ENCODE measurements around the gene MFSD1.
A peak's percentile ranks its signal among the peaks of the same experiment; 100 is the strongest.
"Not testable (repeated sequence)": the region's sequence is repeated elsewhere in the genome, so short reads cannot be mapped to it uniquely, and the experiment has no call there.

Gene MFSD1

DNA sequence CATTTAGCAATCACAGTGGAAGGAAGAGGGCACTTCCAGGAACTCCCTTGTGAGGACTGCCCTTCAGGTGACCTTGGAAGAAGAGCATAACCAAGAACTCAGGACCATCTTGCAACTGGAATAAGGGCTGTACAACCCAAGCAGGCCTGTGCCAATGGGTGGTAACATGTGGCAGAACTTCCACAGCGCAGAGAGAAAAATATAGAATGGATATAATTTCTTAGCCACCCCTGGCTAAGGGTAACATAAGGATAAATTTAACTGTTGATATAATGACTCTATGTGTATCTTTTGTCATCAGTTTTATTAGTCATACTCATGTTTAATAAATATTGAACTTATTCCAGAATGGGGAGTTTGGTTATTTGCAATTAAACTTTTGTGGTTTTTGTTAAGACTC lies 13.4 kb upstream of the MFSD1 start:
- H3K9ac ChIP-seq (ENCODE audit: low read depth, low read length), result no peak overlapping the region
- H3K27me3 ChIP-seq (ENCODE audit: insufficient read depth, low read length, poor library complexity), result no peaks in the 10 kb centered on the region
- TF ChIP-seq, protein P1, sequence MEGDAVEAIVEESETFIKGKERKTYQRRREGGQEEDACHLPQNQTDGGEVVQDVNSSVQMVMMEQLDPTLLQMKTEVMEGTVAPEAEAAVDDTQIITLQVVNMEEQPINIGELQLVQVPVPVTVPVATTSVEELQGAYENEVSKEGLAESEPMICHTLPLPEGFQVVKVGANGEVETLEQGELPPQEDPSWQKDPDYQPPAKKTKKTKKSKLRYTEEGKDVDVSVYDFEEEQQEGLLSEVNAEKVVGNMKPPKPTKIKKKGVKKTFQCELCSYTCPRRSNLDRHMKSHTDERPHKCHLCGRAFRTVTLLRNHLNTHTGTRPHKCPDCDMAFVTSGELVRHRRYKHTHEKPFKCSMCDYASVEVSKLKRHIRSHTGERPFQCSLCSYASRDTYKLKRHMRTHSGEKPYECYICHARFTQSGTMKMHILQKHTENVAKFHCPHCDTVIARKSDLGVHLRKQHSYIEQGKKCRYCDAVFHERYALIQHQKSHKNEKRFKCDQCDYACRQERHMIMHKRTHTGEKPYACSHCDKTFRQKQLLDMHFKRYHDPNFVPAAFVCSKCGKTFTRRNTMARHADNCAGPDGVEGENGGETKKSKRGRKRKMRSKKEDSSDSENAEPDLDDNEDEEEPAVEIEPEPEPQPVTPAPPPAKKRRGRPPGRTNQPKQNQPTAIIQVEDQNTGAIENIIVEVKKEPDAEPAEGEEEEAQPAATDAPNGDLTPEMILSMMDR (IDR thresholded peaks at IDR 0.05; ENCODE audit: borderline replicate concordance, extremely low read depth, low read length, poor library complexity, severe bottlenecking), result no peak
- TF ChIP-seq EZH2 (IDR thresholded peaks at IDR 0.05; ENCODE audit: borderline replicate concordance, low read depth, low read length, severe bottlenecking), result no peak
- no peaks in the 10 kb centered on the region for H3K79me2 ChIP-seq (ENCODE audit: insufficient read depth, low read length)
- H3K4me3 ChIP-seq (ENCODE audit: low read depth in 1 of 2, low read length in 2 of 2), result no peak overlapping the region
- H3K4me2 ChIP-seq (ENCODE audit: insufficient read depth, low read length), result no peak overlapping the region
- H3K4me1 ChIP-seq (ENCODE audit: insufficient read depth, low read length), result peaks cover 9% of the 10 kb centered on the region; the same call in 1 of the 2 replicates
- DNase-seq (no peak), ATAC-seq (ENCODE audit: insufficient read depth, low read depth) (no peak)
- H2AFZ ChIP-seq (ENCODE audit: low read depth, low read length), result no peak overlapping the region
- no peaks in the 10 kb centered on the region for H4K20me1 ChIP-seq (ENCODE audit: insufficient read depth, low read length)
- H3K9me3 ChIP-seq (ENCODE audit: insufficient read depth, low read length, severe bottlenecking), result no peaks in the 10 kb centered on the region
- H3K27ac ChIP-seq (ENCODE audit: low read length), result no peak overlapping the region
- H3K36me3 ChIP-seq (ENCODE audit: insufficient read depth, low read length), result no peaks in the 10 kb centered on the region

DNA sequence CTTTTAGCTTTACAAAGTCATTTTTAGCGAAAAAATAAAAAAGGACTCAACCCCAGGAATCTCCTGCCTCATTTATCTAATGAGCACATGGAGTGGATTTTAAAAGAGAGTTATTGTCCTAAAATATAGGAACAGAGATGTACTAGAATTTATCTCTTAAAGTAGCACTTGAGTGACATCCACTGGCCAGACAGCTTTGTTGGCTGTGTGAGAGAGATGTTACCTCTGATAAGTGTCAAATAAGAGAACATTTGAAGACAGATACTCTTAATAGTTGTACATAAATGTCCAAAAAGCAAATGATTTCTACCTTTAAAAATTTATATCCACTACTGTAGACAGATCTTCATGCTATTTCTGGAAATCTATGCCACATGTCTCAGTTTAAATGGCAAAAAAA lies 12.3 kb upstream of the MFSD1 start:
- H3K27me3 ChIP-seq (ENCODE audit: insufficient read depth, low read length, poor library complexity), result no peaks in the 10 kb centered on the region
- TF ChIP-seq, protein P1 (IDR thresholded peaks at IDR 0.05; ENCODE audit: borderline replicate concordance, extremely low read depth, low read length, poor library complexity, severe bottlenecking), result peak; percentile 43
- TF ChIP-seq EZH2 (IDR thresholded peaks at IDR 0.05; ENCODE audit: borderline replicate concordance, low read depth, low read length, severe bottlenecking), result no peak
- H3K79me2 ChIP-seq (ENCODE audit: insufficient read depth, low read length), result no peaks in the 10 kb centered on the region
- peaks cover 9% of the 10 kb centered on the region; the same call in 1 of the 2 replicates for H3K4me1 ChIP-seq (ENCODE audit: insufficient read depth, low read length)
- DNase-seq, result no peak
- H2AFZ ChIP-seq (ENCODE audit: low read depth, low read length), result no peak overlapping the region
- H3K9ac ChIP-seq (ENCODE audit: low read depth, low read length), result no peak overlapping the region
- no peaks in the 10 kb centered on the region for H3K9me3 ChIP-seq (ENCODE audit: insufficient read depth, low read length, severe bottlenecking)
- no peaks in the 10 kb centered on the region for H3K36me3 ChIP-seq (ENCODE audit: insufficient read depth, low read length)
- no peaks in the 10 kb centered on the region for H4K20me1 ChIP-seq (ENCODE audit: insufficient read depth, low read length)
- no peak overlapping the region for H3K4me2 ChIP-seq (ENCODE audit: insufficient read depth, low read length)
- H3K27ac ChIP-seq (ENCODE audit: low read length), result no peak overlapping the region
- no peak; the same call in 2 of the 3 replicates for ATAC-seq (ENCODE audit: insufficient read depth, low read depth)
- no peak overlapping the region for H3K4me3 ChIP-seq (ENCODE audit: low read depth in 1 of 2, low read length in 2 of 2)

DNA sequence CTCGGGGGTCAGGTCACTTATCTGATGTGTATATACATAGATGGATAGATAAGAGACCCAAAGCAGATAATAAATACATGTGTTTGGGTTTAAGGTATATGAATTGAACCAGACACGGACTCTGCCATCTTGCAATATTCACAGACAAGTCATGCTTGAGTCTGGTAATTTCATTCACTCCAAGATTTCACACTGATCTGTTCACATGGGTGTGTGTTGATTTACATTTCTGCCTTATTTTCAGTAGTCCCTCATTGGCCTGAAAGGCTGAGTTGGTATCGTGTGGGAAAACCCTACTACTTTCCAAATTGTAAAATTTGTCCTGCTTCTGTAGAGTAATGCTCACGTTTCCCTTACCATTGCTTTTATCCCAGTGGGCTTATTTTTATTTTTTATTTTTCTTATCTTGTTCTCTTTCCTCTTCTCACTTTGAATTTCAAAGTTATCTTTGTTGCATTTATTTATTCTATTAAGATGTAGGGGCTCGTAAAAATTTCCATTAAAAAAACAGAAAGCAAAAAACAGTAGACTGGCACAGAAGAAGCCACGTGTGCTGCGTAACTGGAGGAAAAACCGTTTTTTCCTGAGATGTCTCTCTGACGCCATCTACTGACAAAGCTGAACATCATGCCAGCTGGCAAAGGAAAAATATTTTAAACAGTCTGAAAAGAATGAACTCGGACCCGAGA lies 10.8 kb upstream of the MFSD1 start:
- Histone ChIP-seq H3K27me3 (ENCODE audit: insufficient read depth, low read length, poor library complexity) (no peaks in the 10 kb centered on the region), H3K4me2 (ENCODE audit: insufficient read depth, low read length) (peak overlapping the region; percentile 56), H3K4me1 (ENCODE audit: insufficient read depth, low read length) (peaks cover 9% of the 10 kb centered on the region; the same call in 1 of the 2 replicates), H3K9me3 (ENCODE audit: insufficient read depth, low read length, severe bottlenecking) (no peaks in the 10 kb centered on the region), H3K27ac (ENCODE audit: low read length) (no peak overlapping the region), H3K9ac (ENCODE audit: low read depth, low read length) (peak overlapping the region; percentile 28), H4K20me1 (ENCODE audit: insufficient read depth, low read length) (no peaks in the 10 kb centered on the region), H3K79me2 (ENCODE audit: insufficient read depth, low read length) (no peaks in the 10 kb centered on the region), H3K4me3 (ENCODE audit: low read depth in 1 of 2, low read length in 2 of 2) (peak overlapping the region in 1 of 2 experiments; percentile 24; a peak in 1 of 4 replicates), H3K36me3 (ENCODE audit: insufficient read depth, low read length) (no peaks in the 10 kb centered on the region), H2AFZ (ENCODE audit: low read depth, low read length) (peak overlapping the region; percentile 52)
- TF ChIP-seq, protein P1 (IDR thresholded peaks at IDR 0.05; ENCODE audit: borderline replicate concordance, extremely low read depth, low read length, poor library complexity, severe bottlenecking), result peak; percentile 87
- TF ChIP-seq EZH2 (IDR thresholded peaks at IDR 0.05; ENCODE audit: borderline replicate concordance, low read depth, low read length, severe bottlenecking), result no peak
- DNase-seq (peak; percentile 50), ATAC-seq (ENCODE audit: insufficient read depth, low read depth) (peak; percentile 90)

DNA sequence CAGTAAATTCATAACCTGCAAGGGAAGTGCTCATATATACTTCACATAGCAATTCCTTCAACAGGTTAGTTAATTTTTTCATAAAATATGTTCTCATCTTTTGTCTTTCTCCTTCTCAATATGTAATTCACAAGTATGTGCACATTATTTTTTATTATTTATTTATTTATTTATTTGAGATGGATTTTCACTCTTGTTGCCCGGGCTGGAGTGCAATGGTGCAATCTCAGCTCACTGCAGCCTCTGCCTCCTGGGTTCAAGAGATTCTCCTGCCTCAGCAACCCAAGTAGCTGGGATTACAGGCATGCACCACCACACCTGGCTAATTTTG lies 10.3 kb upstream of the MFSD1 start:
- not testable (repeated sequence) for H3K27ac ChIP-seq (ENCODE audit: low read length); H3K36me3 ChIP-seq (ENCODE audit: insufficient read depth, low read length); ATAC-seq (ENCODE audit: insufficient read depth, low read depth); H3K4me1 ChIP-seq (ENCODE audit: insufficient read depth, low read length); H3K27me3 ChIP-seq (ENCODE audit: insufficient read depth, low read length, poor library complexity); DNase-seq; H3K79me2 ChIP-seq (ENCODE audit: insufficient read depth, low read length); H4K20me1 ChIP-seq (ENCODE audit: insufficient read depth, low read length); H3K9me3 ChIP-seq (ENCODE audit: insufficient read depth, low read length, severe bottlenecking)
- Histone ChIP-seq H3K4me2 (ENCODE audit: insufficient read depth, low read length) (peak overlapping the region; percentile 56), H2AFZ (ENCODE audit: low read depth, low read length) (peak overlapping the region; percentile 52), H3K9ac (ENCODE audit: low read depth, low read length) (peak overlapping the region; percentile 28), H3K4me3 (ENCODE audit: low read depth in 1 of 2, low read length in 2 of 2) (peak overlapping the region in 1 of 2 experiments; percentile 24; a peak in 1 of 4 replicates)
